Naive thymus-derived CD8-positive, alpha-beta T cell (primary cell): ENCODE measurements around the gene IL17A. TPM values are rescaled to one million over a fixed set of nuclear protein-coding genes. Genes with fewer than 3 reads are reported as not detected.
"Not testable (repeated sequence)": the region's sequence is repeated elsewhere in the genome, so short reads cannot be mapped to it uniquely, and the experiment has no call there.

Experiments
- ATAC-seq, 2 donors: fragments of 150-1000 bp; cut with Tn5 transposase in 1 of 2; sonication (Bioruptor Pico), chemical (Tn5 transposase) in 1 of 2; 1 replicate in 1 of 2; 2 replicates in 1 of 2; pipeline ENCODE4 v1.10.0; 2021; ENCODE audit warnings: mild to moderate bottlenecking in 2 of 2, moderate library complexity in 2 of 2
- POLR2A ChIA-PET: fragments of 350-600 bp; sonication (Branson Sonifier 250); formaldehyde crosslinking; loops from one replicate; lab custom pipeline; 2021; ENCODE audit warnings: antibody characterized with exemption; lab: Charles Lee
- DNase-seq, 10 donors: peaks; one replicate each; pipeline versions ENCODE4 v3.0.0 to v3.0.0-alpha.2; 2020 to 2022
- H3K27ac Mint-ChIP-seq, 10 donors: one replicate each; pipeline ENCODE4 v1.8.0; 2020 to 2022; ENCODE audit warnings: mild to moderate bottlenecking in 10 of 10, mixed read lengths in 10 of 10, moderate library complexity in 4 of 10, inconsistent platforms in 1 of 10
- H3K27me3 Mint-ChIP-seq, 5 donors: one replicate each; pipeline ENCODE4 v1.8.0; 2021 to 2022; ENCODE audit warnings: mixed read lengths in 5 of 5
- H3K36me3 Mint-ChIP-seq, 3 donors: one replicate each; pipeline ENCODE4 v1.8.0; 2020 to 2022; ENCODE audit warnings: mixed read lengths in 3 of 3, mild to moderate bottlenecking in 2 of 3, inconsistent platforms in 1 of 3
- H3K4me1 Mint-ChIP-seq, 4 donors: one replicate each; pipeline ENCODE4 v1.8.0; 2021 to 2022; ENCODE audit warnings: mixed read lengths in 4 of 4
- H3K4me3 Mint-ChIP-seq, 10 donors: one replicate each; pipeline ENCODE4 v1.8.0; 2020 to 2022; ENCODE audit warnings: mild to moderate bottlenecking in 10 of 10, mixed read lengths in 10 of 10, moderate library complexity in 6 of 10, inconsistent platforms in 1 of 10
- H3K9me3 Mint-ChIP-seq, 9 donors: one replicate each; pipeline ENCODE4 v1.8.0; 2020 to 2022; ENCODE audit warnings: mixed read lengths in 9 of 9, mild to moderate bottlenecking in 3 of 9, inconsistent platforms in 1 of 9, moderate library complexity in 1 of 9
- polyA plus RNA-seq, 3 donors: library from polyadenylated mRNA; unstranded; fragments of 300-500 nt; fragmentation: Illumina TruSeq; gene quantifications; one replicate each; pipeline ENCODE4 v1.2.3, GENCODE V29; 2021
- total RNA-seq, 8 experiments: library from RNA in 2 of 8; stranded (reverse) in 2 of 8; gene quantifications; one replicate each; pipeline ENCODE4 v1.2.3 and lab custom pipeline; 2021 to 2026

The IL17A gene
- total and polyA plus RNA-seq, 5 experiments from 2014 or later = not detected

DNA sequence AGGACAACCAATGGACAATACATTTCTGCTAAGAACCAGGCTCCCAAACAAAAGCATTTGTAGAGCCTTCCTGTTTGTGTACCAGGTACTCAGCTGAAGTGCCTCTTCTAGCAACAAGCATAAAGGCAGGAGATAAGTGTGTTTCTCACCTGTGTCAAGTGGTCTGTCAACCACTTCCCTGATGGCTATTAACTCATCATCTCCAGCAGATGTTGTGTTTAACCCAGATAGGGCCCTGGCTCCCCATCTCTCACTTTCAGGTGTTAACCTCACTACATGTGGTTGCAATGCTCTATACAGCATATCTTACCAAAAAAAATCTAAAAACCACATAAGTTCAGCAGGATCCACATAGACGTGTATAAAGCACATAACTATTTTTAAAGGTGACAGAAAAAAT is 9.6 kb upstream of the IL17A start:
- H3K9me3 Mint-ChIP-seq = no peaks in the 10 kb centered on the region
- peaks cover 0 to 1% (median 0%) of the 10 kb centered on the region in 5 donors for H3K27me3 Mint-ChIP-seq
- ATAC-seq (peak in 1 of 2 donors; percentile 62), DNase-seq (peak in 3 of 10 donors; percentile 0 to 35 (median 11))
- H3K36me3 Mint-ChIP-seq = no peaks in the 10 kb centered on the region
- H3K4me1 Mint-ChIP-seq = peaks cover 0 to 14% (median 3%) of the 10 kb centered on the region in 4 donors
- H3K4me3 Mint-ChIP-seq = no peak overlapping the region
- POLR2A ChIA-PET = no interaction called here
- no peak overlapping the region for H3K27ac Mint-ChIP-seq

DNA sequence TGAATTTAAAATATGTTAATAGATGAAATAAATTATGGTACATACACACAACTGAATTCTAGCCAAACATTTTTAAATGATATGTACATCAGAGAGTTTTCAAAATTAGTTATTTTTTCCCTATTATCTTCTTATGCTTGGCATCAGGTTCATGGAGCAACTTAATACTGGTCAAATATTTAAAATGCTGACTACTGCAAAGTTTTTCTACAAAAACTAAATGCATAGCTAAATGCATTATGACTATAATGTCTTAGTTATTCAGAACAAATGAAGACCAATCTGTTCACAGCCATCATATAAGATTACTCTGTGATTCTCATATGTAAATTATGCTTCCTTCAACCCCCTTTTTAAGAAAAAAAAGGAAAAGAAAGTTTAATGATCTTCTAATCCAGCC is 8.2 kb upstream of the IL17A start:
- Mint-ChIP-seq H3K36me3 (no peaks in the 10 kb centered on the region), H3K27ac (no peak overlapping the region), H3K9me3 (no peaks in the 10 kb centered on the region), H3K4me3 (no peak overlapping the region), H3K27me3 (peaks cover 0 to 13% (median 4%) of the 10 kb centered on the region in 5 donors), H3K4me1 (peaks cover 0 to 14% (median 3%) of the 10 kb centered on the region in 4 donors)
- ATAC-seq (no peak), DNase-seq (no peak)
- POLR2A ChIA-PET = no interaction called here

DNA sequence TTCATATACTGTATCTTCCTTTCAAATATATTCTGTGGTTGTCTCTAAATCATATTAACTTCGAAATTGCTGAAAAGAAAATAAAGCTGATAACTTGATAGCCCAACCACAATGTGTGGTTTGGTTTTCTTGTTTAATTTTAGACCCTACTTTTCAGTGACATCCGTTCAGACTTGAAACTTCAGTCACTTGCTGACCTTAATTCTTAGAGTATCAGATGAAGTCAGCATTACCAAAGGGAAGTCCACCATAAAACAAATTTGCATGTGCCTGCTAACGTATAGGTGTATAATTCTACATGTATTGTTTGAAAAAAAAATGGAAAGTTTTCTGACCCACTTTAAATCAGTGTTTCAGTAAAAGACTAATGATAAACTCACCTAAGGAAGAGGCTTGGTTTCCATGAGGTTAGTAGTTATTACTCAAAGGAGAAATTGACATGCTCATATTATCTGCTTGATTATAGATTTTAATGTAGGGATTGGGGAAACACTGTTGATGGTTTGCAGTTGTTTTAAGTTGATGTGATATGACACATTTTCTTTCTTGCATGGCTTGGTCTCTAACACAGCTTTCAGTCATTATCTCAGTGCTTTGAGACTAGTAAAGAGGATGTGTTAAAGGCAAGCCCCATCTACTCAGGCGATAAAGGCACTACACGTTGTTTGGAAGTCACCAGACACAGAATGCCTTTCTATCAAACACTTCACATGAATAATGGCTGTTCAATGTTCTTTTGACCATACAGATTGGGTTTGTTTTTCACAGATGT is 5.2 kb upstream of the IL17A start:
- Mint-ChIP-seq H3K36me3 (no peaks in the 10 kb centered on the region), H3K27me3 (peaks cover 2 to 42% (median 12%) of the 10 kb centered on the region in 5 donors), H3K4me3 (no peak overlapping the region), H3K4me1 (peaks cover 0 to 14% (median 3%) of the 10 kb centered on the region in 4 donors), H3K9me3 (no peaks in the 10 kb centered on the region), H3K27ac (no peak overlapping the region)
- POLR2A ChIA-PET = no interaction called here
- ATAC-seq (no peak), DNase-seq (no peak)

DNA sequence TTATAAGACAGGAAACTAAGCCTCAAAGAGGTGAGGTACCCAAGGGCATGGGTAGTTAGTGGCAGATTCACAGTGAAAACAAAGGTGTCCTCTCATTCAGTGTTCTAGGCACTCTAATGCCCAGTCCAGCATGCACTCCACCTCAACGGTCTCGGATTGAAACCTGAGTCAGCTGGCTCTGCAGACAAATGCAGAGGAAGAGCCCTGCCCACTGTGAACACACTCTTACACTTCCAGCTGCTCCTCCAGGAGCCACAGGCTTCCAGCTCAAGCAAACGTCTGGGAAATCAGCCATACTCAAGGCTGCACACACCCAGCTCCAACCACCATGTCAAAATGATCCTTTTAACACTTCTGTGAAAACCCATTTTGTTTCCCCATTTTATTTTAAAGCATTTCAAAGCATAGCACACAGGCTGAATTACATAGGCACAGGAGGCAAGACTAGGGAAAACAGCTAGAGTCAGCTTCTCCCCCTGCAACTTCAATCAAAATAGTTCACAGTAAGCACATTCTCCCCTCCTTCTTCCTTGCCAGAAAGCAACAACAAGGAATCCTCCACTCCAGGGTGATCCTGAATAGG is 3.0 kb upstream of the IL17A start:
- H3K27ac Mint-ChIP-seq = no peak overlapping the region
- ATAC-seq (no peak), DNase-seq (no peak)
- H3K36me3 Mint-ChIP-seq = no peaks in the 10 kb centered on the region
- H3K4me1 Mint-ChIP-seq = peaks cover 0 to 8% (median 0%) of the 10 kb centered on the region in 4 donors
- H3K4me3 Mint-ChIP-seq = no peak overlapping the region
- H3K27me3 Mint-ChIP-seq = peaks cover 10 to 48% (median 14%) of the 10 kb centered on the region in 5 donors
- POLR2A ChIA-PET = no interaction called here
- no peaks in the 10 kb centered on the region for H3K9me3 Mint-ChIP-seq

DNA sequence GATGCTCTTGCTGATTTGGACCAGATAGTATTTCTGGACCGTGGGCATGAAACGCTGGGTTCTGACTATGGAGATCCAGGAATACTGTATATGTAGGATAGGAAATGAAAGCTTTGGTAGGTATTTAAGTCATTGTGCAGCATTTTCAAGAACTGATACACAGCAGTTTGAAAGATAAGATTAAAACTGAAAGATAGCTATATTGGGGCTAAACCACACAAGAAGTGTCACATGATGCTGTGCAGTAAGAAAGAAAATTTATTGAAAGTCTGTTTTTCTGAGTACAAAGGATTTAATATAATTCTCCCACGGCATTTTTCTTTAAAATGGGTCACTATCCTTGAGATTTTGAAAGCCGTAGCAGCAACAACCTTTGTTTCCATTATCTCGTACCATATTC is 305 bp downstream of the IL17A start:
- H3K36me3 Mint-ChIP-seq = no peaks in the 10 kb centered on the region
- no peaks in the 10 kb centered on the region for H3K9me3 Mint-ChIP-seq
- ATAC-seq (no peak), DNase-seq (no peak)
- H3K4me1 Mint-ChIP-seq = peaks cover 0 to 2% (median 0%) of the 10 kb centered on the region in 4 donors
- no peak overlapping the region for H3K27ac Mint-ChIP-seq
- no peak overlapping the region for H3K4me3 Mint-ChIP-seq
- H3K27me3 Mint-ChIP-seq = peaks cover 14 to 48% (median 24%) of the 10 kb centered on the region in 5 donors
- POLR2A ChIA-PET = no interaction called here

DNA sequence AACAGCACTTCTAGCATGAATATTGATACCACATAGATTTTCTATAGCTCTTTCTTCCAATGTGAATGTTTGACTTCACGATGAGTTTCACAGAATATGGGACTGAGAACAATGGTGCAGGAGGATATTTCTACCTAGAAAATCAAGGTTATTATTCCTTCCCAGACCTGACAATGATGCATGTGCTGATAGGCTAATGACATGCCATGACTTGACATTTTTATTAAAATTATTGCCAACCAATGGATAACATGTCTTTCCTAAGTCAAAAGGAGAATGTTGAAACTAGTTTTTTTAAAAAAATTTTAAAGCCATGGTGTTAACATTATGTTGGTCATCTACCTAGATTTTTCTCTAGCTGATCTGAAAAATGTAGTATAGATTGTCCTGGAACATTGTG is 923 bp downstream of the IL17A start:
- H3K27me3 Mint-ChIP-seq = peaks cover 14 to 43% (median 28%) of the 10 kb centered on the region in 5 donors
- H3K4me1 Mint-ChIP-seq = peaks cover 0 to 2% (median 0%) of the 10 kb centered on the region in 4 donors
- ATAC-seq (no peak), DNase-seq (no peak)
- no peak overlapping the region for H3K27ac Mint-ChIP-seq
- H3K36me3 Mint-ChIP-seq = no peaks in the 10 kb centered on the region
- POLR2A ChIA-PET = no interaction called here
- no peaks in the 10 kb centered on the region for H3K9me3 Mint-ChIP-seq
- H3K4me3 Mint-ChIP-seq = no peak overlapping the region

DNA sequence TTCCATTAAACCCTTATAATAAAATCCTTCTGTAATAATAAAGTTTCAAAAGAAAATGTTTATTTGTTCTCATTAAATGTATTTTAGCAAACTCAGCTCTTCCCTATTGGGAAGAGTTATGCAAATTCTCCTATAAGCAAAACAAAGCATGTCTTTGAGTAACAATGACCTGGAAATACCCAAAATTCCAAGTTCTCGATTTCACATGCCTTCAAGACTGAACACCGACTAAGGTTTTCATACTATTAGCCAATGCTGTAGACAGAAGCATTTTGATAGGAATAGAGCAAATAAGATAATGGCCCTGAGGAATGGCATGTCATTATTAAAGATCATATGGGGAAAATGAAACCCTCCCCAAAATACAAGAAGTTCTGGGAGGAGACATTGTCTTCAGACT is 3.8 kb downstream of the IL17A start:
- H3K4me1 Mint-ChIP-seq = peaks cover 0 to 2% (median 0%) of the 10 kb centered on the region in 4 donors
- peaks cover 10 to 28% (median 23%) of the 10 kb centered on the region in 5 donors for H3K27me3 Mint-ChIP-seq
- no peaks in the 10 kb centered on the region for H3K36me3 Mint-ChIP-seq
- no peak overlapping the region for H3K27ac Mint-ChIP-seq
- DNase-seq (no peak), ATAC-seq (no peak)
- POLR2A ChIA-PET = no interaction called here
- H3K4me3 Mint-ChIP-seq = no peak overlapping the region
- H3K9me3 Mint-ChIP-seq = no peaks in the 10 kb centered on the region

DNA sequence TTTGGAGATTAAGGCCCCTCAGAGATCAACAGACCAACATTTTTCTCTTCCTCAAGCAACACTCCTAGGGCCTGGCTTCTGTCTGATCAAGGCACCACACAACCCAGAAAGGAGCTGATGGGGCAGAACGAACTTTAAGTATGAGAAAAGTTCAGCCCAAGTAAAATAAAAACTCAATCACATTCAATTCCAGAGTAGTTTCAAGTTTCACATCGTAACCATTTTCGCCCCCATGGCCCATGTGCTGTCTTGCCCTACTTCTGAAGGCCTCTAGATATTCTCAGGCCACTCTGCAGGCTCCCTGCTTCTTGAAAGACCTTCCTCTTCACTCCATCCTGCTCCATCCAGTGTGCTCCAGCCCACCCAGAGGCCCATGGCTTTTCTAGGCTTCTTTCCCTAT is 4.2 kb downstream of the IL17A start:
- Mint-ChIP-seq H3K27me3 (peaks cover 10 to 28% (median 23%) of the 10 kb centered on the region in 5 donors), H3K9me3 (no peaks in the 10 kb centered on the region), H3K4me1 (peaks cover 0 to 2% (median 0%) of the 10 kb centered on the region in 4 donors), H3K4me3 (no peak overlapping the region), H3K27ac (peak overlapping the region in 1 of 10 donors; percentile 70), H3K36me3 (no peaks in the 10 kb centered on the region)
- POLR2A ChIA-PET = no interaction called here
- no peak for DNase-seq
- ATAC-seq = no peak

DNA sequence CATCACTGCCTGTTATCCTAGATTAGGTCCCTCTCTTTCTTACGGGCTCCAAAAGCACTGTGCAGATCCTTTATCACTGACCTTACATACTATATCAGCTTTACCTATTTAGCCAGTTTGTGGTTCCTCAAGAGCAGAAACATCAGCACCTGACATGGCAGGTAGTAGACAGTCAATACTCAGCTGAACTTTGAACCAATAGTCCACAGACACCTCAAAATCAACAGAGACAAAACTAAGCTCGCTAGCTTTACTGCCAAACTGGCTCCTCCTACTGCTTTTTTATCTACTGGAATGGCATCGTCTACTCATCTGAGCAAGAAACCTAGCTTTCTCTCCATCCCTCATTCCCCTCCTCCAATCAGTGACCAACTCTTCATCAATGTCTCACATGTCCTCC is 5.6 kb downstream of the IL17A start:
- POLR2A ChIA-PET = no interaction called here
- no peak for ATAC-seq
- Mint-ChIP-seq H3K4me3 (no peak overlapping the region), H3K4me1 (peaks cover 0 to 2% (median 0%) of the 10 kb centered on the region in 4 donors), H3K9me3 (no peaks in the 10 kb centered on the region), H3K27me3 (peaks cover 3 to 21% (median 18%) of the 10 kb centered on the region in 5 donors), H3K36me3 (no peaks in the 10 kb centered on the region), H3K27ac (no peak overlapping the region)
- DNase-seq = no peak

DNA sequence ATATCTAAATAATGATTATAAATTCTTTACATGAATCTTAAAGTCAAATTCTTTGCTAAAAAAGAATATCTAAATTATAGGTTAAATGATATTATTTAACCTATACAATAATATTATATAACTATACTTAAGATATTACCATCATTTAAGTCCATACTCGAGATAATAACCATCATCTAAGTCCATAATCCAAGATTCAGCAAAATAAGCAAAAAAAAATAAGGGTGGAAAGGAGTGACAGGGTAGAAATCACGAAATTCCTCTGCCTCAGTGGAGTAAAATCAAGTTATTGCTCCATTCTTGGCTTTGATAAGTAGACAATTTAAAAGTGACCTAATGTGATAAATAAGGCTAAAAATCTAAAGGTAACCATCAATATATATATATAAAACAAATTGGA is 9.7 kb downstream of the IL17A start:
- H3K4me3 Mint-ChIP-seq = no peak overlapping the region
- no peak for ATAC-seq

DNA sequence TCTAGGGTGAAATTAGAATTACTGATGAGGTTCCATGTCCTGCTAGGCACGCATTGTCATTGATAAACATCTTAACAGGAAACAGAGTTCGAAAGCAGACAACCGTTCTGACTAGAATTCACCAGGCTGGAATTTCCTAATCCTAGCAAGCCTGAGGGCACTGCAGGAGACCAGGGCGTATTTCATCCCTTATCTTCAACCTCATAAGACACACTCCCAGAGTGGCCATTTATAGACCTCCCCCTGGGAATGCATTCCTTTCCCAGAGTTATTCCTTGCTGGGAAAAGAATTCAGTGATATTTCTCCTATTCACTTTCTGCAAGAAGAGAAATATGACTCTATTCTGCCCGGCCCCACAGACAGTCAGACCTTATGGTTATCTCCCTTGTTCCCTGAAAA is 13.9 kb downstream of the IL17A start:
- not testable (repeated sequence) for H3K4me1 Mint-ChIP-seq

More for the DNA sequence above, 9.7 kb downstream of the IL17A start:
- Mint-ChIP-seq H3K4me1 (peaks cover 0 to 2% (median 0%) of the 10 kb centered on the region in 4 donors), H3K9me3 (peaks cover 4 to 27% (median 22%) of the 10 kb centered on the region in 9 donors), H3K27me3 (peaks cover 6 to 23% (median 16%) of the 10 kb centered on the region in 5 donors), H3K36me3 (peaks cover 0 to 19% (median 7%) of the 10 kb centered on the region in 3 donors), H3K27ac (no peak overlapping the region)
- POLR2A ChIA-PET = no interaction called here
- no peak for DNase-seq

DNA sequence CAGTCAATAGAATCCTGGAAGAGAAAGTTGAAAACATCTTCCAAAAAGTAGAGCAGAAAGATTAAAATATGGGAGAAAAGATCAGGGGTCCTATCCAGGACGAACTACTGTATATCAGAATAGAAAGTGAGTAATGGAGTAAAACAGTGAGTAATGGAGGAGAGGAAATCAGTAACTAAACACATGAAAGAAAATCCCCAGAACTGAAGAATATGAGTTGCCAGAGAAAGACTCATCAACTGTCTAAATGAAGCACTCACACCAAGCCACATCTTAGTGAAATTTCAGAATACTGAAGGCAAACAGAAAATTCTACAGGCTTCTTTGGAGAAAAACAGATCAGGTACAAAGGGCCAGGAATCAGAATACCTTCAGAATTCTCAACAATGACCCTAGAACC is 14.9 kb downstream of the IL17A start:
- H3K9me3 Mint-ChIP-seq = peaks cover 12 to 44% (median 25%) of the 10 kb centered on the region in 9 donors
- H3K27me3 Mint-ChIP-seq = peaks cover 0 to 15% (median 4%) of the 10 kb centered on the region in 5 donors
- DNase-seq (no peak), ATAC-seq (no peak)
- no peak overlapping the region for H3K27ac Mint-ChIP-seq
- no peak overlapping the region for H3K4me3 Mint-ChIP-seq
- peaks cover 0 to 26% (median 11%) of the 10 kb centered on the region in 3 donors for H3K36me3 Mint-ChIP-seq
- H3K4me1 Mint-ChIP-seq = no peaks in the 10 kb centered on the region
- POLR2A ChIA-PET = no interaction called here

More for the DNA sequence above, 13.9 kb downstream of the IL17A start:
- DNase-seq, ATAC-seq, H3K4me3 Mint-ChIP-seq, H3K27ac Mint-ChIP-seq, POLR2A ChIA-PET: not testable (repeated sequence)
- Mint-ChIP-seq H3K36me3 (peaks cover 0 to 26% (median 11%) of the 10 kb centered on the region in 3 donors), H3K9me3 (peaks cover 12 to 44% (median 25%) of the 10 kb centered on the region in 9 donors), H3K27me3 (peaks cover 4 to 15% (median 7%) of the 10 kb centered on the region in 5 donors)

DNA sequence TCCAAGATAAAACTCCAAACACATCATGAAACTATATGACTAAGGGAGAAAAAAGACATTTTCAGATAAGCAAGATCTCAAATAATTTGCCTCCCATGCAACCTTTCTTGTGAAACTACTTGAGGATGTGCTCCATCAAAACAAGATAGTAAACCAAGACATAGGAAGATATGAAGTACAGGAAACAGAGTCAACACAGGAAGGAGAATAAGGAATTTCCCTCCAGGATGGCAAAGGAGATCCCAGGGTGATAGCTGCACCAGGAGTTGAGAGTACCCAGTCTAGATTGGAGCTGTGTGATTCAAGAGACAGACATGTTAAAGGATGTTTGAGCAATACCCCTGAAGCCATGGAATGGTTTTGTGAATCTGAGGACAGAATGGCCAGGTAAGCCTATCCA is 15.3 kb downstream of the IL17A start:
- POLR2A ChIA-PET = no interaction called here
- no peak overlapping the region for H3K4me3 Mint-ChIP-seq
- H3K27me3 Mint-ChIP-seq = peaks cover 0 to 15% (median 4%) of the 10 kb centered on the region in 5 donors
- ATAC-seq (no peak), DNase-seq (no peak)
- H3K36me3 Mint-ChIP-seq = peaks cover 0 to 26% (median 11%) of the 10 kb centered on the region in 3 donors
- no peaks in the 10 kb centered on the region for H3K4me1 Mint-ChIP-seq
- H3K27ac Mint-ChIP-seq = no peak overlapping the region
- H3K9me3 Mint-ChIP-seq = peaks cover 12 to 44% (median 25%) of the 10 kb centered on the region in 9 donors
